ENCODE results near the gene TRMT112. TPM values are rescaled to one million over a fixed set of nuclear protein-coding genes. Genes with fewer than 3 reads are reported as not detected.

Gene TRMT112
- total and polyA plus RNA-seq, 10 of the 15 experiments (the other 5 are each of a cell fraction or from before 2014, with no cell fraction given): 212 to 455 (median 308) TPM

GRCh38 chr11:64331569-64332371, 14.4 kb upstream of the TRMT112 start (continued):
- TF ChIP-seq NR2F1 (conservative IDR thresholded peaks at IDR 0.05) (peak; percentile 93), SKIL (IDR thresholded peaks at IDR 0.05; ENCODE audit: low read depth, poor library complexity, severe bottlenecking) (peak; percentile 50), POU2F2 (IDR thresholded peaks at IDR 0.05; ENCODE audit: borderline replicate concordance, low read depth, low read length) (peak; percentile 38; the same call in 2 of the 3 replicates), ZNF592 (IDR thresholded peaks at IDR 0.05) (0 out of 2 replicates have a peak, but pooled peaks have one; percentile 21), EZH2 (IDR thresholded peaks at IDR 0.05; ENCODE audit: borderline replicate concordance, control insufficient read depth, low read depth, low read length) (no peak), JUND (IDR thresholded peaks at IDR 0.05; ENCODE audit: low read depth, low read length) (0 out of 2 replicates have a peak, but pooled peaks have one; percentile 79), CTCF (IDR thresholded peaks at IDR 0.05 in 2 of 3, conservative IDR thresholded peaks at IDR 0.05 in 1 of 3; ENCODE audit: control insufficient read depth in 2 of 3, extremely low read depth in 1 of 3, insufficient read depth in 1 of 3, low read depth in 3 of 3, low read length in 3 of 3) (peak; percentile 78 to 86 (median 82)), FOXM1 (IDR thresholded peaks at IDR 0.05; ENCODE audit: low read depth, low read length) (peak; percentile 65), BACH1 (IDR thresholded peaks at IDR 0.05; ENCODE audit: borderline replicate concordance) (peak; percentile 96), MEF2B (IDR thresholded peaks at IDR 0.05; ENCODE audit: partially characterized antibody, poor library complexity, severe bottlenecking) (peak; percentile 46), TBL1XR1 (IDR thresholded peaks at IDR 0.05; ENCODE audit: low read depth, low read length) (no peak), PKNOX1 (IDR thresholded peaks at IDR 0.05) (peak; percentile 43; the same call in 1 of the 2 replicates), BCL3 (IDR thresholded peaks at IDR 0.05; ENCODE audit: borderline replicate concordance, insufficient read depth, low read depth, low read length, poor library complexity, severe bottlenecking) (peak; percentile 99), HDAC2 (IDR thresholded peaks at IDR 0.05) (no peak), RB1 (IDR thresholded peaks at IDR 0.05; ENCODE audit: borderline replicate concordance) (0 out of 2 replicates have a peak, but pooled peaks have one; percentile 25), CREB1 (IDR thresholded peaks at IDR 0.05; ENCODE audit: low read depth) (0 out of 2 replicates have a peak, but pooled peaks have one; percentile 43), ZSCAN29 (IDR thresholded peaks at IDR 0.05) (0 out of 2 replicates have a peak, but pooled peaks have one; percentile 37)

All from GM12878 (cell line).